Ascending aorta (tissue), 2 donors: Measurements from ENCODE around the gene FN3KRP. TPM values are rescaled to one million over a fixed set of nuclear protein-coding genes. Genes with fewer than 3 reads are reported as not detected.
"Not testable (repeated sequence)": the region's sequence is repeated elsewhere in the genome, so short reads cannot be mapped to it uniquely, and the experiment has no call there.

Experiments
- DNase-seq, 2 donors: peaks; one replicate each; pipeline ENCODE4 v3.0.0-alpha.2; 2019; ENCODE audit warnings: low spot score in 2 of 2
- H3K27ac ChIP-seq, 2 donors: fragments of 200-600 bp; sonication (generic); one replicate each; pipeline ENCODE4 v1.5.1; 2016 to 2017; ENCODE audit warnings: mild to moderate bottlenecking in 1 of 2
- H3K27me3 ChIP-seq: fragments of 200-600 bp; sonication (generic); one replicate; pipeline ENCODE4 v1.5.1; 2017
- H3K36me3 ChIP-seq, 2 donors: fragments of 200-600 bp; sonication (generic); one replicate each; pipeline ENCODE4 v1.5.1; 2016
- H3K4me1 ChIP-seq, 2 donors: fragments of 200-600 bp; sonication (generic); one replicate each; pipeline ENCODE4 v1.5.1; 2016 to 2017; ENCODE audit warnings: mild to moderate bottlenecking in 1 of 2
- H3K4me3 ChIP-seq, 2 donors: fragments of 200-600 bp; sonication (generic); one replicate each; pipeline ENCODE4 v1.5.1; 2016 to 2017; ENCODE audit warnings: mild to moderate bottlenecking in 1 of 2
- H3K9me3 ChIP-seq, 2 donors: fragments of 200-600 bp; sonication (generic); one replicate each; pipeline ENCODE4 v1.5.1; 2016
- intact Hi-C: fragments of 100-400 bp; cut with DNase I; formaldehyde crosslinking; loops from one replicate; pipeline ENCODE4 v1.15.1; 2023
- total RNA-seq: library from RNA; depleted of rRNA; stranded (reverse); fragments of >200 nt; gene quantifications from one replicate; pipeline ENCODE4 v1.1.0, GENCODE V29; 2016
- TF ChIP-seq, protein P1 (sequence below), 3 experiments: fragments of 200-600 bp in 2 of 3; fragments of 450-650 bp in 1 of 3; sonication (generic) in 2 of 3; IDR thresholded peaks; one replicate each; pipeline ENCODE4 v1.5.1; 2016 to 2019; ENCODE audit warnings: antibody characterized with exemption in 3 of 3, mild to moderate bottlenecking in 1 of 3, moderate library complexity in 1 of 3

FN3KRP gene
- total RNA-seq, 1 donor from 2014 or later: 21.0 TPM

DNA sequence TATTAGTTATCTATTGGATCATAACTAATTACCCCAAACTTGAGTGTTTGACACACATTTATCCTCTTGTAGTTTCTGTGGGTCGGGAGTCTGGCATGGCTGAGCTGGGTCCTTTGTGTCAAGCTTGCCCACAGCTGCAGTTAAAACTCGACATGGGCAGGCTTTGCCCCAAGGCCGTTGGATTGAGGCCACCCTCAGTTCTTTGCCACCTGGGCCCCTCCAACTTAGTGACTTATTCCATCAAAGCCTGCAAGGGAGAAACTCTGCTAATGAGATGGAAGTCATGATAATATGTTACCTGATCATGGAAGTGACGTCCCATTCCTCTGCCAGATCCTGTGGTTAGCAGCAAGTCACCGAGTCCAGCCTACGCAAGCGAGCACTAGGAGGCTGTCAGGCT lies 52.5 kb downstream of the FN3KRP start:
- intact Hi-C loops: no loop called here
- no peak overlapping the region for H3K4me3 ChIP-seq
- TF ChIP-seq, protein P1, sequence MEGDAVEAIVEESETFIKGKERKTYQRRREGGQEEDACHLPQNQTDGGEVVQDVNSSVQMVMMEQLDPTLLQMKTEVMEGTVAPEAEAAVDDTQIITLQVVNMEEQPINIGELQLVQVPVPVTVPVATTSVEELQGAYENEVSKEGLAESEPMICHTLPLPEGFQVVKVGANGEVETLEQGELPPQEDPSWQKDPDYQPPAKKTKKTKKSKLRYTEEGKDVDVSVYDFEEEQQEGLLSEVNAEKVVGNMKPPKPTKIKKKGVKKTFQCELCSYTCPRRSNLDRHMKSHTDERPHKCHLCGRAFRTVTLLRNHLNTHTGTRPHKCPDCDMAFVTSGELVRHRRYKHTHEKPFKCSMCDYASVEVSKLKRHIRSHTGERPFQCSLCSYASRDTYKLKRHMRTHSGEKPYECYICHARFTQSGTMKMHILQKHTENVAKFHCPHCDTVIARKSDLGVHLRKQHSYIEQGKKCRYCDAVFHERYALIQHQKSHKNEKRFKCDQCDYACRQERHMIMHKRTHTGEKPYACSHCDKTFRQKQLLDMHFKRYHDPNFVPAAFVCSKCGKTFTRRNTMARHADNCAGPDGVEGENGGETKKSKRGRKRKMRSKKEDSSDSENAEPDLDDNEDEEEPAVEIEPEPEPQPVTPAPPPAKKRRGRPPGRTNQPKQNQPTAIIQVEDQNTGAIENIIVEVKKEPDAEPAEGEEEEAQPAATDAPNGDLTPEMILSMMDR (IDR thresholded peaks at IDR 0.05): no peak
- H3K9me3 ChIP-seq: no peaks in the 10 kb centered on the region
- H3K27ac ChIP-seq: no peak overlapping the region
- H3K36me3 ChIP-seq: peaks cover 31 to 56% of the 10 kb centered on the region in 2 donors
- no peaks in the 10 kb centered on the region for H3K4me1 ChIP-seq
- no peak for DNase-seq
- no peaks in the 10 kb centered on the region for H3K27me3 ChIP-seq

DNA sequence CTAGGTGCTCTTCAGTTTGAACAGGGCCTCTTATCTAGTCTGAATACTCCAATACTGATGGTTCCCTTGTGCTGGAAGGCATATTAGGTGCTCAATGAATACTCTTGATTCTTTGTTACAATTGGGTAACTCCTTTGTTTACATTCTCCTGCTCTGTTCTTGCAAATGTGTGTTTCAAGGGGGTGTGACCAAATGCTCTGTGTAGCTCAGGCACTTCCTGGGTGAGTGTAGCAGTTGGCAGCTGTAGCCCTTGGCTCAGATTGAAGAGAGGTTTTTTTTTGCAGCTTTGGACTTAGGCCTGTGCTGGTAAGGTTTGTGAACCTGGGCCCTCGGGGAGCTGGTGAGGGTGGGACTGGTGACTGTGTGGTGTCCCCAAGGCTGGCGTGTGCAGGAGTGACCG lies 55.5 kb downstream of the FN3KRP start:
- Histone ChIP-seq H3K4me1 (no peaks in the 10 kb centered on the region), H3K4me3 (no peak overlapping the region)

DNA sequence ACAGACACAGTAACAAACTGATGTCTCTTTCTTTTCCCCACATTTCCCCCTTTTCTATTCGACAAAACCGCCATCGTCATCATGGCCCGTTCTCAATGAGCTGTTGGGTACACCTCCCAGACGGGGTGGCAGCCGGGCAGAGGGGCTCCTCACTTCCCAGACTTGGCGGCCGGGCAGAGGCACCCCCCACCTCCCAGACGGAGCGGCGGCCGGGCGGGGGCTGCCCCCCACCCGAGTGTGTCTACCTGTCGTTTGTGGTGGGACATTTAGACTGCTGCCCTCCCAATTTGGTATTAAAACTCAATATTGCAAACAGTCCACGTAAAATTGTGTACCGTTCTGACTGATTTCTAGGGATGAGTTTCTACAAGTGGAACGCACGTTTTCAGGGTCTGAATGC lies 58.0 kb downstream of the FN3KRP start:
- intact Hi-C loops: loop anchor here (2.0 kb wide), 2 partner anchors 106 to 424 kb away; no protein-coding TSS in a partner anchor
- DNase-seq: not testable (repeated sequence)

More for the DNA sequence above, 55.5 kb downstream of the FN3KRP start:
- TF ChIP-seq, protein P1 (IDR thresholded peaks at IDR 0.05): no peak
- no peak for DNase-seq
- H3K27me3 ChIP-seq: no peaks in the 10 kb centered on the region
- intact Hi-C loops: no loop called here
- H3K9me3 ChIP-seq: no peaks in the 10 kb centered on the region
- H3K27ac ChIP-seq: no peak overlapping the region
- peaks cover 15 to 50% of the 10 kb centered on the region in 2 donors for H3K36me3 ChIP-seq

DNA sequence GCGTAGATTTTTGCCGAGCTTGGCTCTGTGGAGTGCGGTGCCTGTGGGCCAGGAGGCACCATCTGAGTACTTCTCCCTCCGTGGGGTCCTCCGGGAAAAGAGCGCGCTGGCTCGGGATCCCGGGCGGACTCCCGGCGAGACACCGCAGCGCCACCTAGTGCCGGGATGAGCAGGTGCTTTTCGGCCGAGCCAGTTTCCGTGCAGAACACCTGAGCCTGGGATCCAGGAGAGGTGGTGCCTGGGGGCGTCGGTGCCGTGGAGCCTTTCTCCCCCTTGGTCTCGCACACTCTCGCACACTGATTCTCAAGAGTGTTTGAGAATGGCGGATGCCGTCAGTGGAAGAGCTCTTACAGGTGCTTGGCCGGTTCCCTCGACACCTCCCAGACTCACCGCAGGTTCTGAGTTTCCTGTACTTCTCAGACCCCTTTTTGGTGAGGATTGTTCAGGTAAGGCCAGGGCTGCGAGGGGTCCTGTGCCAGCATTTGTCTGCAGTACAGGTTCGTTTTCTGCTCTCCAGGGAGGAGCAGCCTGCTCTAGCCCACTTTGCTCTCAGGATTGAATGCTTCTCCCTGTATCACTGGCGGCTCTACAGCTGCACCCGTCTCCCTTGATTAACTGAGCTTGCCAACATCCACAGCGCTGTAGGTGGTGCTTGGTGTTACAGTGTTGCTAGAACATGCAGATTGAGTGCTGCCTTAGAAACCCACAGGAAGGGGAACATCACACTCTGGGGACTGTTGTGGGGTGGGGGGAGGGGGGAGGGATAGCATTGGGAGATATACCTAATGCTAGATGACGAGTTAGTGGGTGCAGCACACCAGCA lies 58.7 kb downstream of the FN3KRP start:
- H3K4me1 ChIP-seq: no peaks in the 10 kb centered on the region
- H3K36me3 ChIP-seq: peaks cover 3 to 21% of the 10 kb centered on the region in 2 donors
- no peaks in the 10 kb centered on the region for H3K9me3 ChIP-seq
- H3K27me3 ChIP-seq: no peaks in the 10 kb centered on the region
- DNase-seq: peak in 1 of 2 donors; percentile 75
- H3K27ac ChIP-seq: no peak overlapping the region
- intact Hi-C loops: loop anchor here (2.0 kb wide), 2 partner anchors 106 to 424 kb away; no protein-coding TSS in a partner anchor
- TF ChIP-seq, protein P1 (IDR thresholded peaks at IDR 0.05): peak; percentile 70 to 87 (median 86)
- H3K4me3 ChIP-seq: no peak overlapping the region

More for the DNA sequence above, 58.0 kb downstream of the FN3KRP start:
- H3K27ac ChIP-seq, H3K27me3 ChIP-seq, H3K4me3 ChIP-seq, H3K4me1 ChIP-seq, H3K9me3 ChIP-seq: not testable (repeated sequence)
- H3K36me3 ChIP-seq: peaks cover 5 to 27% of the 10 kb centered on the region in 2 donors

DNA sequence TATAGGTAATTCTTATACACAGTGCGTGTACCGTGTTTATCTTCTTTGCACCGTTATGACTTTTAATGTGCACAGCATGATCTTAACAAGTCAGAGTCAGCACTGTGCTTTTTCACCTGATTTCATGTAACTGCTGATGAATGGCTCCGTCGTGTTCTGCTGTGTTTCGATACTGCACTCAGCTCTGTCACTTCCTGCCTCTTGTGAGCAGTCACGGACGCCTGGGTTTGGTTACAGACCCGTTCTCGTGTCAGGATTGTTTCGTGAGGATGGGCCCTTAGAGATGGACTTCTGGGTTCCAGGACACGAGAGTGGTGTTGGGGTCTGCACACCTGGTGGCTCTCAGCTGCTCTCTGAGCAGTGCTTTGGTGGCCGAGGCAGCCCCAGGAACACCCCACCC lies 59.9 kb downstream of the FN3KRP start:
- TF ChIP-seq, protein P1 (IDR thresholded peaks at IDR 0.05): no peak
- H3K27me3 ChIP-seq: no peaks in the 10 kb centered on the region
- no peaks in the 10 kb centered on the region for H3K4me1 ChIP-seq
- H3K27ac ChIP-seq: no peak overlapping the region
- no peak for DNase-seq
- intact Hi-C loops: no loop called here
- peaks cover 3 to 17% of the 10 kb centered on the region in 2 donors for H3K36me3 ChIP-seq
- no peaks in the 10 kb centered on the region for H3K9me3 ChIP-seq
- H3K4me3 ChIP-seq: no peak overlapping the region

Other genes starting within 250 kb of the FN3KRP start
- gene FOXK2, start 197.0 kb upstream of the FN3KRP start, total RNA-seq: 131 TPM
- gene WDR45B, start 68.3 kb upstream of the FN3KRP start, total RNA-seq: 53.7 TPM
- gene RAB40B, start 18.0 kb upstream of the FN3KRP start, total RNA-seq: 9.4 TPM
- 10.5 TPM for gene FN3K, start 18.9 kb downstream of the FN3KRP start, total RNA-seq
- 156 TPM for gene TBCD, start 35.4 kb downstream of the FN3KRP start, total RNA-seq
- gene ZNF750, start 123.3 kb downstream of the FN3KRP start, total RNA-seq: not detected